Measurements from ENCODE around the gene POLD4.
A peak's percentile ranks its signal among the peaks of the same experiment; 100 is the strongest.

POLD4 gene

GRCh38 chr11:67387518-67387917, 34.2 kb upstream of the POLD4 start:
- no peak for DNase-seq

DNA sequence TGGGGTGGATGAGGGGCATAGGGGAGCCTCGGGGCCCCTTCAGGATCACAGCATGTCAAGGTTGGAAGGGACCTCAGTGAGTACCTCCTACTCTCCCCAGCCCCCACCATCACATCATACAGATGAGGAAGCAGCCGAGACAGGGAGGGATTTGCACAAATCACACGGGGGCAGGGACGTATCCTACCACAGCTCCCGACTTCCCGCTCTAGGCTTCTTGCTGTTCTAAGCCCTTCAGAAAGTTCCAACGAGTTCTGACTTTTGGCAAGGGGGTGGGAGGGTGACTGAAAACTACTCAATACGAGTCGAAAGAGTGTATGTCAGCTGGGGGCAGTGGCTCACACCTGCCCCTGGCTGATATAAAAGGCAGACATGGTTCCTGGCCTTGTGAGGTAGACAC, 33.7 kb upstream of the POLD4 start:
- DNase-seq: no peak

GRCh38 chr11:67384851-67385366, 31.6 kb upstream of the POLD4 start:
- DNase-seq: peak in 1 of 2 donors; percentile 54

DNA sequence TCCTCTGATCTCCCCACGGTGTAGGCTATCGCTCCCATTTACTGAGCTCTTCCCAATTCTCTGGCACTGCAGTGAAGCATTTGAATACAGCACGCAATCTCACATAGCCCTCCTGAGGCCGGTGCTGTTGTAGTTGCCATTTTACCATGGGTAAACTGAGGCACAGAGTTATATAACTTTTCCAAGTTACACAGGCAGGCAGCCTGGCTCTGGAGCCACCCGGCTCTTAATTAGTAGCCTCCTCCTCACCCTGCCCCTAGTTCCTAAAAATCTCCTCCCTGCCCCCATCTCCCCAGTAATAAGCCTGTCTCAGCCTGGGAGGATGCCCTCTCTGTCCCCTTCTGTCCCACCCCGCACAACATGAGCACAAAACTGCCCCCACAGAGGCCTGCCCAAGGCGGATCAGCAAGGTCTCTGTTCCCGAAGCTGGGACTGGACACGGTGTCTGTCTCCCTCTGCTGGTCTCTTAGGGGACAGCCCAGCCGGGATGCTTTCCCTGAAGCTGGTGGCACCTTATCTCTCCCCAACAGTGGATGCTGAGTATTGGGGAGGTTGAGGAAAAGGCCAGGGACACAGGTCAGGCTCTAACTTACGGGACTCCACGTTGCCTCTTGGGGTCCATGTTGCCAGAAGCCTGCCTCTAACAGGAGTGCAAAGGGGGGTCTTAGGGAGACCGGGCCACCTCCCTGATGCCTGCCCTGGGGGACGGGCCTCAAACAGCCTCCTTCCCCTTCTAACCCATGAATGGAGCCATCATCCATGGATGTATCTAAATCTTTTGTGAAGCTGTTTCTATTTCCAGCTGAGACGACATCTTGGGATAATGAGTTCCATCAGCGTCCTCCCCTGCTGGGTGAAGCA, 29.2 kb upstream of the POLD4 start:
- DNase-seq: peak; percentile 45 to 79

- peak in 1 of 2 donors; percentile 46 for DNase-seq
Observed at GRCh38 chr11:67381244-67381972, 28.1 kb upstream of the POLD4 start.

DNA sequence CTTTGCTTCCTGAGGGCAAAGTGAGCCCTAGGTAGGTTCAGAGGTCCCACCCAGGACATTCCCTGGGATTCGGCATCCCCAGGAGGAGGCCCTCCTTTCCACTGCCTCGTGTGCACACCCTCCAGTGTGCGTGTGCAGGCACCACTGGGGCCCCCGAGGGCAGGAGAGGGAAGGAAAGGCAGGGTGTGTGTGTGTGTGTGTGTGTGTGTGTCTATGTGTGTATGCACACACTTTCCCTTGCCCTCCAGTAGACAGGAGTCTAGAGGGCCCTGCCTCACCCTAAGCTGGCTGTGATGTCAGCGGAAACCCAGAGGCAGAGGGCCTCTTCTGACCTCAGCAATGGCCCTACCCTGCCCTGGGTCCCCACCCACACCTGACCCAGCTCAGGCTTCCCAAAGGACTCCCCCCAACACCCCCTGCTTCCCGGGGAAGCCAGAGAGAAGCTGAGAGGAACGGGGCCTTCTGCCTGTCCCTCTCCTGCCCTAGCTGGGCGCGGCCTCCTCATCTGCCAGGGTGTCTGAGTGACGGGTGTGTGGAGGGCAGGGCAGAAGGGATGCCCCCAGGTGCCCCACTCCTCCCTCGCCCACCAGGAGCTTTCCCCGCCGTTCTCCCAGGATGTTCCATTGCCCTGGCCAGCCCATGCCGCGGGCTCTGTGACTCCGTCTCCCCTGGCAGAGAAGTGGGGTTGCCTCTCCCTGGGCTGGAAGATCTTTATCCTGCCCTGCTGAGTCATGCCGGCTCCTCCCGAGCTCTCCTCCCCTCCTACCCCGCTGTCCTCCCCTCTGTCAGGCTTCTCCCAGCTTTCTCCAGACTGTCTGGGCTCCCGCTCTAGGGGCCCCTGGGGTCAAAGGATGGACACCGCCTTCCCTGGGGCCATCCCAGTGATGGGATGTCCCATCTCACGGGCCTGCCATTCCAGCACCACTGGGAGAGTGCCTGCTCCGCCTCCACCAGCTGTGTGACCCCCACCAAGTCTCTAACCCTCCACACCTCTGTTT, 26.0 kb upstream of the POLD4 start:
- no peak for DNase-seq

DNA sequence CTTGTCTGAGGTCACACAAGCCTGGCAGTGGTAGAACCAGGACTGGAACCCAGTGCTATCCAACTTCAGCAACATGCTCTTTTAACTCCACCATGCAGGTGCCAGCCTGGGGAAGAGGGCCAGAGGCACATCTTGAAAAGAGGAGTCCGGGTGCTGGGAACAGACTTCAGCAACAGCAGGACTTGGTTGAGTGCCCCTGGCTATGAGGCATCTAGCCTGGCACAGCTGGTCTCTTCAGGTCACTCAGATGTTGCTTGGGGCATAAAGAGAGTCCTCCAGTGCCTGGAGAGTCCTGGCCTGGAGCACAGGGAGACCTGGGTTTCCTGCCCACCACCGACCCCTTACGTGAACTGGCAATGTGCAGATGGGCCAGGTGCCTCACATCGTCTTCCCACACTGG, 25.2 kb upstream of the POLD4 start:
- no peak for DNase-seq

- DNase-seq: no peak
Observed at GRCh38 chr11:67376873-67377808, 23.8 kb upstream of the POLD4 start.

DNA sequence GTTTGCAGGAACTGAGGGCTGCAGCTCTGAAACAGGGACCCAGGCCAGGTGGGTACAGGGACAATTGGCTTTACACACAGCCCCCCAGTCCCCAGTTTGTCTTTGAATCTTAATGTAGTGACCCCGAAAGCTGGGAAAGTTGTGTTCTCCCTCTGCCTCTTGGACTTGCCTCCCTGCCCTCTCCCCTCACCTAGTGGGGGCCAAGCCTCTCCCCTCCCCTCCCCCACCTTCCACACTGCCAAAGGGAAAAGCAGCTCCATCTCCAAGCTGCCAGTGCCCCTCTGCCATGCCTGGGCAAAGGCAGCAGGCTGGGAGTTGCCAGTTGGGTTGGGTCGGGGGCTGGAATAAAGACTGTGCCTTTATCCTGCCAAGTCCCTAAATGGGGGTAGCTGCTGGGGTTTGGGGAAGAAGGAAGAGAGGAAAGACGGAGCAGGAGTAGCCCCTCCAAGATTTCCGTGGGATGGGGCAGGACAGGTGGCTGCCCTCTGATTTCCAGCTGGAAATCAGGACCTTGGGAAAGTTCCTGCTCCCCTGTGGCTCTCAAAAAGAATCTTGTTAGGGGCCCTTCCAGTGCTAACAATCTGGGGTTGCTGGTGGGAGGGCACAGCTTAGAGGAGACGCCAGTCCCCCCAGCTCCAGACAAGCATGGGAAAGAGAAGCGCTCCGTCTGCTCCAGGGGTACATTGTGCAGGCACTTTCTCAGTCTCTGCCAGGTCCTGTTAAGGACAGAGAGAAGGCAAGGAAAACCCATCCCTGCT, 22.9 kb upstream of the POLD4 start:
- no peak for DNase-seq

GRCh38 chr11:67375320-67376055, 22.1 kb upstream of the POLD4 start:
- no peak for DNase-seq

GRCh38 chr11:67374571-67375281, 21.4 kb upstream of the POLD4 start:
- no peak for DNase-seq

DNA sequence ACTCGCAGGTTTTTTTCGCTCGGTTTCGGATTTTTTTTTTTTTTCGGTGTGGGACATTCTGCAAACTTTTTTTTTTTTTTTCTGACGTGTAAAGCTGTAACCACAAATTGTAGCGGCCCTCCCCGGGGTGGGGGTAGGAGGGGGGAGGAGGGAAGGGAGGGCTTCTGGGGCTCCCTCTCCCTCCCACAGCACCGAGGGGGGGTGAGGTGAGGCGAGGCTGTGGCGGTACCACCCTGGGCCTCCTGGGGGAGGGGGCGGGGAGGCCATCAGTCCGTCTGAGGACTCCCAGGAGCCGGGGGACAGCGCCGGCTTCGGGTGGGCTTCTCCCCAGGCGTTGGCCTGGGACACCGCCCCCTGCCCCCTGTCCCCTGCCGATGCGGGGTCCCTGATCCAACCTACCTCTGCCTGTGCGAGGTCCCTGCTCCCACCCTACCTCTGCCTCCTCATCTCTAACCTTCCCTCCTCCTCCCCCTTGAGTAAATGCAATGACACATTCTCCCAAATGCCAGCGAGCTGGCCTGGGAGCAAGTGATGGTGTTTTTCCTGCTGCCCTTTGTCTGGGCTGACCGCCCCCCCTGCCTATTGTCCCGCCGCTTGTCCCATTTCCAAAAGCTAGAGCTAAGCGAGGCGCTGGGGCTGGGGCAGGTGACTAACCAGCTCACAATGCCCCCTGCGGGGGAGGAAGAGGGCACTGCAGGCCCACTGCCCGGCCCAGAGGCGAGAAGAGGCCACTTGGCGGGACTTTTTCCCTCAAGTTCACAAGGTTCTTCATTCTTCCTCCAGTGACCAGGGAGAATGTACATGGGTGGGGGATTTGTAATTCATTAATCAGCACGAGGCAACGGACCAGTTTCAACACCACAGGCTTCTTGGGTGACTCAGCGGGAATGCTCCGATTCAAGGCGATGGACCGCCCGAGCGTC, 20.6 kb upstream of the POLD4 start:
- DNase-seq: peak; percentile 44 to 64

GRCh38 chr11:67372993-67373647, 19.8 kb upstream of the POLD4 start, which contains the start of gene CLCF1:
Gene CLCF1, minus strand, starts transcription at chr11:67373598. Its CDS starts 59 bp downstream, at chr11:67373539.
- DNase-seq: peak in 1 of 2 donors; percentile 31

DNA sequence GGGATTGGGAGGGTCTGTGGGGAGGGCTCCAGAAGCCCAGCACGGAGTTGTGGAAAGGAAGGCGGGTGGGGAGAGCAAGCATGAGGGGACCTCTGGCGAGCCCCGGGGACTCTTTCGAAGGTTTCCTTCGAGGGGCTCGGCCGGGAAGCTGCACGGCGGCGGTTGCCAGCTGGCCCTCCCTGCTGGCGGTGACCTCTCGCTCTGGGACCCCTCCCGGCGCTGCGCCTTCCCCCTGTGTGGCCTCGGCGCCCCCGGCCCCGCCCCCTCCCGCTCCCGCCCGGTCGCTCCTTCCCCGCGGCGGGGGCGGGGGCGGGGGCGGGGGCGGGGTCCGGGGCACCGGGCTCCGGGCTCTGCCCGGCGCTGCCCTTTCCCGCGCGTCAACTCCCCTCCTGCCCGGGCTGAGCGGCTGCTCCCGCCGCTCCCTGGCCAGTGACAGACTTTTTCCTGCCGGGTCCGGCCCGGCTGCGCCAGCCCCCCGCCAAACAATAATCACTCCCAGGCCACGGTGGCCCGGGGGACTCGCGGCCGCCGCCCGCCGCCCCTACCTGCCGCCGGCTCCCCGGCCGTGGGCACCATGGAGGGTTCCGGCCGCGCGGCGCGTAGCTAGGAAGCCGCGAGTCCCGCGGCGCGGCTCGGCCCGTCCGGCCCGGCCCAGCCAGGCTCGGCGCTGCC, 19.1 kb upstream of the POLD4 start:
- no peak for DNase-seq

DNA sequence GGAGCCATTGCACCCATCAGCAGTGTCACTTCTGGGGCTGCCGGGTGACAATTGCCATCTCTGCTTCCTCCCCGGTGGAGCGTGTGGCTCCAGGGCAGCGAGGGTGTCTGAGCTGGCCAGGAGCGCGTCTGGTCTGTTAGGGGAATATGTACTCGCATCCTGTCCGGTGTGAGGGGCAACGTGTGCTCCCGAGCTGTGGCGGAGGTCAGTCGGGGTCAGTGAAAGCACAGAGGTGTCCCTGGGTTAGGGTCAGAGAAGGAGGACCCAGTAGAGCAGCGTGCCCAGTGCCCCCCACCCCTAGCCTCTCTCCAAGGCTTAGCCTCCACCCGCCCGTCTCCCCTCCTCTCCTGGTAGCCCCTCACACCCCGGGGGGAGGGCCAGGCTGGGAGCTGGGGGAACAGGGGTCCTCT, 18.6 kb upstream of the POLD4 start:
- DNase-seq: no peak

- peak; percentile 41 to 57 for DNase-seq
Observed at GRCh38 chr11:67371189-67371910, 18.0 kb upstream of the POLD4 start.
